IMR-90 (cell line): ENCODE measurements around the gene CCT5. TPM values are rescaled to one million over a fixed set of nuclear protein-coding genes. Genes with fewer than 3 reads are reported as not detected.

Experiments used
- ATAC-seq: fragments of 200-7000 bp; cut with Tn5 transposase; 2 replicates; pipeline ENCODE4 v1.9.1; 2020; ENCODE audit warnings: low read depth, mild to moderate bottlenecking, moderate library complexity
- BruUV-seq: library from RNA; stranded (reverse); fragments of 400-500 nt; replicated peaks from 2 replicates; lab custom pipeline; 2021; lab: Mats Ljungman, UMichigan
- CTCF ChIA-PET: fragments of 300-600 bp; formaldehyde crosslinking; extraction: SDS; loops from one replicate; lab custom pipeline; 2021; ENCODE audit warnings: antibody characterized with exemption; lab: Yijun Ruan, JAX
- POLR2A ChIA-PET: fragments of 300-600 bp; sonication (Branson Sonifier 250); formaldehyde crosslinking; loops from one replicate; lab custom pipeline; 2022; ENCODE audit warnings: antibody characterized with exemption; ENCODE audit not compliant: unreplicated experiment; lab: Charles Lee
- DNase-seq: peaks from one replicate; pipeline ENCODE4 v3.0.0; 2013
- H2AFZ ChIP-seq: replicated peaks from 2 replicates; pipeline ENCODE3; 2013; ENCODE audit warnings: low read length, mild to moderate bottlenecking; ENCODE audit not compliant: poor library complexity
- H2AK5ac ChIP-seq: 2 replicates; pipeline ENCODE4 v1.6.1; 2013; ENCODE audit warnings: low read depth, low read length, inconsistent platforms
- H2AK9ac ChIP-seq: replicated peaks from 2 replicates; pipeline ENCODE3; 2013; ENCODE audit warnings: mild to moderate bottlenecking, low read depth, low read length, moderate library complexity; ENCODE audit not compliant: poor library complexity
- H2BK120ac ChIP-seq: 2 replicates; pipeline ENCODE4 v1.6.1; 2013; ENCODE audit warnings: low read depth, low read length, inconsistent platforms
- H2BK15ac ChIP-seq: 3 replicates; pipeline ENCODE4 v1.6.1; 2013; ENCODE audit warnings: low read depth, low read length, inconsistent platforms
- H2BK20ac ChIP-seq: 2 replicates; pipeline ENCODE4 v1.6.1; 2013; ENCODE audit warnings: low read depth, mild to moderate bottlenecking, inconsistent platforms, low read length, moderate library complexity
- H2BK5ac ChIP-seq: 2 replicates; pipeline ENCODE4 v1.6.1; 2013; ENCODE audit warnings: mild to moderate bottlenecking, low read depth, low read length, inconsistent platforms; ENCODE audit not compliant: poor library complexity, severe bottlenecking
- H3K14ac ChIP-seq: replicated peaks from 2 replicates; pipeline ENCODE4 v1.6.1; 2013; ENCODE audit warnings: low read depth, low read length, inconsistent platforms
- H3K18ac ChIP-seq: 2 replicates; pipeline ENCODE4 v1.6.1; 2013; ENCODE audit warnings: low read depth, low read length, control low read depth
- H3K23ac ChIP-seq: 2 replicates; pipeline ENCODE4 v1.6.1; 2013; ENCODE audit warnings: low read depth, low read length, inconsistent platforms
- H3K27ac ChIP-seq: 2 replicates; pipeline ENCODE4 v1.5.1; 2013; ENCODE audit warnings: mild to moderate bottlenecking, control low read depth, low read length; ENCODE audit not compliant: insufficient read depth
- H3K27me3 ChIP-seq: 2 replicates; pipeline ENCODE4 v1.6.1; 2013; ENCODE audit warnings: low read length; ENCODE audit not compliant: control insufficient read depth, insufficient read depth
- H3K36me3 ChIP-seq: 2 replicates; pipeline ENCODE4 v1.6.1; 2013; ENCODE audit warnings: low read length, mixed read lengths; ENCODE audit not compliant: control insufficient read depth, insufficient read depth
- H3K4ac ChIP-seq: 2 replicates; pipeline ENCODE4 v1.6.1; 2013; ENCODE audit warnings: low read depth, low read length, inconsistent platforms
- H3K4me1 ChIP-seq: 2 replicates; pipeline ENCODE4 v1.6.1; 2013; ENCODE audit warnings: low read length, mixed read lengths; ENCODE audit not compliant: control insufficient read depth, insufficient read depth
- H3K4me2 ChIP-seq: 2 replicates; pipeline ENCODE4 v1.6.1; 2013; ENCODE audit warnings: low read depth, mild to moderate bottlenecking, control low read depth, low read length, moderate library complexity
- H3K4me3 ChIP-seq: 2 replicates; pipeline ENCODE4 v1.5.1; 2013; ENCODE audit warnings: low read depth, mild to moderate bottlenecking, control low read depth, low read length, moderate library complexity; ENCODE audit not compliant: insufficient read depth
- H3K56ac ChIP-seq: 2 replicates; pipeline ENCODE4 v1.6.1; 2013; ENCODE audit warnings: low read length, inconsistent platforms; ENCODE audit not compliant: insufficient read depth; ENCODE audit errors: extremely low read depth
- H3K79me1 ChIP-seq, 2 experiments: 2 replicates each; pipeline ENCODE4 v1.6.1; 2013; ENCODE audit warnings: low read length in 2 of 2, inconsistent platforms in 1 of 2, low read depth in 1 of 2
- H3K9ac ChIP-seq: 2 replicates; pipeline ENCODE4 v1.6.1; 2013; ENCODE audit warnings: low read depth, low read length, control low read depth
- H3K9me1 ChIP-seq: 2 replicates; pipeline ENCODE4 v1.6.1; 2013; ENCODE audit warnings: low read length, inconsistent platforms; ENCODE audit not compliant: insufficient read depth
- H3K9me3 ChIP-seq: 2 replicates; pipeline ENCODE4 v1.6.1; 2013; ENCODE audit warnings: low read length; ENCODE audit not compliant: control insufficient read depth, insufficient read depth
- H4K20me1 ChIP-seq: 2 replicates; pipeline ENCODE4 v1.6.1; 2013; ENCODE audit warnings: low read length, inconsistent platforms; ENCODE audit not compliant: insufficient read depth
- H4K5ac ChIP-seq: 2 replicates; pipeline ENCODE4 v1.6.1; 2013; ENCODE audit warnings: mild to moderate bottlenecking, low read depth, low read length, control low read depth
- H4K8ac ChIP-seq, 2 experiments: 2 replicates each; pipeline ENCODE4 v1.6.1; 2013; ENCODE audit warnings: low read depth in 2 of 2, low read length in 2 of 2, control low read depth in 1 of 2, inconsistent platforms in 1 of 2
- H4K91ac ChIP-seq: 2 replicates; pipeline ENCODE4 v1.6.1; 2013; ENCODE audit warnings: low read depth, low read length, inconsistent platforms; ENCODE audit not compliant: insufficient read depth
- BHLHE40 ChIP-seq: fragments of 150-350 bp; IDR thresholded peaks from 2 replicates; pipeline ENCODE4 v1.6.1; 2016; ENCODE audit warnings: mild to moderate bottlenecking, low read depth, low read length
- CEBPB ChIP-seq: IDR thresholded peaks from 2 replicates; pipeline ENCODE4 v1.6.1; 2012; ENCODE audit warnings: low read depth, low read length, improper control_type of control experiment
- CHD1 ChIP-seq: IDR thresholded peaks from 2 replicates; pipeline ENCODE4 v1.6.1; 2012; ENCODE audit warnings: low read depth, low read length, improper control_type of control experiment
- FOS ChIP-seq: fragments of 150-350 bp; IDR thresholded peaks from 2 replicates; pipeline ENCODE4 v1.6.1; 2016; ENCODE audit warnings: low read depth, low read length
- MAFK ChIP-seq: IDR thresholded peaks from 2 replicates; pipeline ENCODE4 v1.6.1; 2012; ENCODE audit warnings: low read depth, low read length, improper control_type of control experiment
- MXI1 ChIP-seq: IDR thresholded peaks from 2 replicates; pipeline ENCODE4 v1.6.1; 2012; ENCODE audit warnings: low read depth, mild to moderate bottlenecking, low read length, moderate library complexity, borderline replicate concordance
- NFE2L2 ChIP-seq: fragments of 150-350 bp; IDR thresholded peaks from 2 replicates; pipeline ENCODE4 v1.6.1; 2016; ENCODE audit warnings: low read depth, mild to moderate bottlenecking, low read length
- POLR2A ChIP-seq: IDR thresholded peaks from 2 replicates; pipeline ENCODE4 v1.6.1; 2012; ENCODE audit warnings: mild to moderate bottlenecking, low read depth, low read length
- RCOR1 ChIP-seq: IDR thresholded peaks from 2 replicates; pipeline ENCODE4 v1.6.1; 2012; ENCODE audit warnings: mild to moderate bottlenecking, low read length, improper control_type of control experiment; ENCODE audit not compliant: insufficient replicate concordance
- WGBS, 2 experiments: methylation state at CpG; one replicate each; pipeline versions ENCODE4 v1.1.5 to v1.1.7; 2013; ENCODE audit warnings: missing lambda C conversion rate in 2 of 2; ENCODE audit not compliant: insufficient read length in 1 of 2; ENCODE audit errors: extremely low coverage in 2 of 2; 5-methylcytosine and 5-hydroxymethylcytosine counted together
- dilution Hi-C: fragments of 300-500 bp; cut with HindIII; formaldehyde crosslinking; loops from one replicate; pipeline ENCODE4 v1.14.3; 2018; ENCODE audit warnings: low sequenced_read_pairs; ENCODE audit not compliant: unreplicated experiment
- in situ Hi-C: fragments of 300-500 bp; cut with MboI; formaldehyde crosslinking; loops from 3 replicates; pipeline ENCODE4 v1.14.3; 2019; ENCODE audit warnings: low sequenced_read_pairs, inconsistent platforms, mixed read lengths
- intact Hi-C: fragments of 100-400 bp; cut with micrococcal nuclease; formaldehyde crosslinking; loops from 2 replicates; pipeline ENCODE4 v1.10.0; 2022
- polyA plus RNA-seq, 3 experiments: library from polyadenylated mRNA; depleted of rRNA; stranded (reverse); fragments of >200 nt; gene quantifications; 2 replicates each; pipeline ENCODE4 v1.2.3, GENCODE V29; 2012; ENCODE audit warnings: low replicate concordance in 1 of 3
- total RNA-seq: library from RNA; depleted of rRNA; stranded (reverse); fragments of >200 nt; gene quantifications from 2 replicates; pipeline ENCODE4 v1.2.3, GENCODE V29; 2012
- TF ChIP-seq, protein P1 (sequence below): conservative IDR thresholded peaks from 2 replicates; pipeline ENCODE4 v1.5.1; 2012; ENCODE audit warnings: mild to moderate bottlenecking, low read depth, low read length, improper control_type of control experiment

CCT5 gene
- total and polyA plus RNA-seq, 2 of the 4 experiments (the other 2 are of a cell fraction), result 358 to 481 TPM

DNA sequence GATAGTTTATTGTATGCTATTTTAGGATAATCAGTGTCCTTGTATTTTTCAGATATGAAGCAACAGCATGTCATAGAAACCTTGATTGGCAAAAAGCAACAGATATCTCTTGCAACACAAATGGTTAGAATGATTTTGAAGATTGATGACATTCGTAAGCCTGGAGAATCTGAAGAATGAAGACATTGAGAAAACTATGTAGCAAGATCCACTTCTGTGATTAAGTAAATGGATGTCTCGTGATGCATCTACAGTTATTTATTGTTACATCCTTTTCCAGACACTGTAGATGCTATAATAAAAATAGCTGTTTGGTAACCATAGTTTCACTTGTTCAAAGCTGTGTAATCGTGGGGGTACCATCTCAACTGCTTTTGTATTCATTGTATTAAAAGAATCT lies 14.5 kb downstream of the CCT5 start:
- H3K9ac ChIP-seq, result no peak overlapping the region
- H3K18ac ChIP-seq, result no peak overlapping the region
- H3K56ac ChIP-seq, result no peak overlapping the region
- H3K4me1 ChIP-seq, result peaks cover 4% of the 10 kb centered on the region; the same call in 1 of the 2 replicates
- peaks cover 39% of the 10 kb centered on the region for H3K36me3 ChIP-seq
- WGBS, 2 experiments, result no CpG with 5 or more reads among the region's 3 CpGs
- H2BK15ac ChIP-seq, result no peak overlapping the region
- no peak overlapping the region for H3K4me3 ChIP-seq
- H3K9me1 ChIP-seq, result peaks cover 29% of the 10 kb centered on the region
- TF ChIP-seq FOS (no peak), MAFK (no peak), CEBPB (peak; percentile 73), BHLHE40 (peak; percentile 75), CHD1 (no peak), NFE2L2 (no peak), POLR2A (no peak), MXI1 (no peak), RCOR1 (no peak)
- TF ChIP-seq, protein P1, sequence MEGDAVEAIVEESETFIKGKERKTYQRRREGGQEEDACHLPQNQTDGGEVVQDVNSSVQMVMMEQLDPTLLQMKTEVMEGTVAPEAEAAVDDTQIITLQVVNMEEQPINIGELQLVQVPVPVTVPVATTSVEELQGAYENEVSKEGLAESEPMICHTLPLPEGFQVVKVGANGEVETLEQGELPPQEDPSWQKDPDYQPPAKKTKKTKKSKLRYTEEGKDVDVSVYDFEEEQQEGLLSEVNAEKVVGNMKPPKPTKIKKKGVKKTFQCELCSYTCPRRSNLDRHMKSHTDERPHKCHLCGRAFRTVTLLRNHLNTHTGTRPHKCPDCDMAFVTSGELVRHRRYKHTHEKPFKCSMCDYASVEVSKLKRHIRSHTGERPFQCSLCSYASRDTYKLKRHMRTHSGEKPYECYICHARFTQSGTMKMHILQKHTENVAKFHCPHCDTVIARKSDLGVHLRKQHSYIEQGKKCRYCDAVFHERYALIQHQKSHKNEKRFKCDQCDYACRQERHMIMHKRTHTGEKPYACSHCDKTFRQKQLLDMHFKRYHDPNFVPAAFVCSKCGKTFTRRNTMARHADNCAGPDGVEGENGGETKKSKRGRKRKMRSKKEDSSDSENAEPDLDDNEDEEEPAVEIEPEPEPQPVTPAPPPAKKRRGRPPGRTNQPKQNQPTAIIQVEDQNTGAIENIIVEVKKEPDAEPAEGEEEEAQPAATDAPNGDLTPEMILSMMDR, result no peak
- in situ Hi-C loops, result no loop called here
- no TSS peak for BruUV-seq
- H2AFZ ChIP-seq, result no peak overlapping the region
- H2BK120ac ChIP-seq, result no peak overlapping the region
- no peak overlapping the region for H3K4me2 ChIP-seq
- H4K8ac ChIP-seq, result no peak overlapping the region
- no peak overlapping the region for H4K91ac ChIP-seq
- H4K20me1 ChIP-seq, result peaks cover 39% of the 10 kb centered on the region
- H3K4ac ChIP-seq, result no peak overlapping the region
- no peak overlapping the region for H2BK20ac ChIP-seq
- H3K9me3 ChIP-seq, result no peaks in the 10 kb centered on the region
- dilution Hi-C loops, result no loop called here
- no peak overlapping the region for H2BK5ac ChIP-seq
- H2AK5ac ChIP-seq, result no peak overlapping the region
- peaks cover 15 to 33% of the 10 kb centered on the region in 2 experiments for H3K79me1 ChIP-seq
- no peak overlapping the region for H3K27ac ChIP-seq
- intact Hi-C loops, result loop anchor here (1.0 kb wide), 1 partner anchor 43 kb away; the partner anchor contains the start of gene CMBL
- no peak overlapping the region for H3K23ac ChIP-seq
- H2AK9ac ChIP-seq, result no peak overlapping the region
- H3K14ac ChIP-seq, result no peak overlapping the region
- CTCF ChIA-PET, result interaction anchor here (0.5 kb wide), 1 partner anchor 721 kb away, joined by 4 read pairs; no protein-coding TSS in a partner anchor
- DNase-seq (peak; percentile 41), ATAC-seq (peak; percentile 32; the same call in 1 of the 2 replicates)
- POLR2A ChIA-PET, result no interaction called here
- no peaks in the 10 kb centered on the region for H3K27me3 ChIP-seq
- no peak overlapping the region for H4K5ac ChIP-seq
